ENCODE data around the gene CRISPLD2.
A peak's percentile ranks its signal among the peaks of the same experiment; 100 is the strongest.

Gene CRISPLD2

GRCh38 chr16:84911486-84912216 lies 91.9 kb downstream of the CRISPLD2 start:
- H3K27ac ChIP-seq = peak overlapping the region; percentile 95
- peak overlapping the region; percentile 45 to 50 for H3K4me3 ChIP-seq (ENCODE audit: low read depth in 1 of 2, low read length in 1 of 2)

GRCh38 chr16:84913315-84913714 lies 93.5 kb downstream of the CRISPLD2 start:
- H3K4me1 ChIP-seq (ENCODE audit: control insufficient read depth in 1 of 2, insufficient read depth in 1 of 2, low read depth in 1 of 2, low read length in 1 of 2) = peaks cover 68 to 69% of the 10 kb centered on the region in 2 experiments
- no peak for TF ChIP-seq CTCF (IDR thresholded peaks at IDR 0.05)
- H3K27ac ChIP-seq = peak overlapping the region; percentile 95
- H3K9me3 ChIP-seq = no peaks in the 10 kb centered on the region
- H3K36me3 ChIP-seq = no peaks in the 10 kb centered on the region
- peak overlapping the region in 1 of 2 experiments; percentile 50 for H3K4me3 ChIP-seq (ENCODE audit: low read depth in 1 of 2, low read length in 1 of 2)
- H3K27me3 ChIP-seq = no peaks in the 10 kb centered on the region

More at GRCh38 chr16:84911486-84912216, 91.9 kb downstream of the CRISPLD2 start:
- peaks cover 80 to 85% of the 10 kb centered on the region in 2 experiments for H3K4me1 ChIP-seq (ENCODE audit: control insufficient read depth in 1 of 2, insufficient read depth in 1 of 2, low read depth in 1 of 2, low read length in 1 of 2)
- H3K27me3 ChIP-seq = no peaks in the 10 kb centered on the region
- no peaks in the 10 kb centered on the region for H3K9me3 ChIP-seq
- peaks cover 9% of the 10 kb centered on the region for H3K36me3 ChIP-seq
- TF ChIP-seq CTCF (IDR thresholded peaks at IDR 0.05) = no peak

GRCh38 chr16:84914273-84914672 lies 94.5 kb downstream of the CRISPLD2 start:
- TF ChIP-seq CTCF (IDR thresholded peaks at IDR 0.05) = no peak
- H3K4me3 ChIP-seq (ENCODE audit: low read depth in 1 of 2, low read length in 1 of 2) = no peak overlapping the region
- H3K4me1 ChIP-seq (ENCODE audit: control insufficient read depth in 1 of 2, insufficient read depth in 1 of 2, low read depth in 1 of 2, low read length in 1 of 2) = peaks cover 58 to 59% of the 10 kb centered on the region in 2 experiments
- no peaks in the 10 kb centered on the region for H3K36me3 ChIP-seq
- H3K9me3 ChIP-seq = no peaks in the 10 kb centered on the region
- H3K27ac ChIP-seq = peak overlapping the region; percentile 19
- H3K27me3 ChIP-seq = no peaks in the 10 kb centered on the region

- Histone ChIP-seq H3K9me3 (no peaks in the 10 kb centered on the region), H3K4me3 (ENCODE audit: low read depth in 1 of 2, low read length in 1 of 2) (no peak overlapping the region), H3K27ac (peak overlapping the region; percentile 6), H3K27me3 (no peaks in the 10 kb centered on the region), H3K4me1 (ENCODE audit: control insufficient read depth in 1 of 2, insufficient read depth in 1 of 2, low read depth in 1 of 2, low read length in 1 of 2) (peaks cover 39 to 40% of the 10 kb centered on the region in 2 experiments), H3K36me3 (no peaks in the 10 kb centered on the region)
- TF ChIP-seq CTCF (IDR thresholded peaks at IDR 0.05) = no peak
These were observed 96.4 kb downstream of the CRISPLD2 start for GRCh38 chr16:84916178-84916577.

- H3K4me3 ChIP-seq (ENCODE audit: low read depth in 1 of 2, low read length in 1 of 2) = no peak overlapping the region
- no peaks in the 10 kb centered on the region for H3K9me3 ChIP-seq
- TF ChIP-seq CTCF (IDR thresholded peaks at IDR 0.05) = no peak
- peak overlapping the region; percentile 6 for H3K27ac ChIP-seq
- H3K4me1 ChIP-seq (ENCODE audit: control insufficient read depth in 1 of 2, insufficient read depth in 1 of 2, low read depth in 1 of 2, low read length in 1 of 2) = peaks cover 32 to 34% of the 10 kb centered on the region in 2 experiments
- no peaks in the 10 kb centered on the region for H3K27me3 ChIP-seq
- H3K36me3 ChIP-seq = no peaks in the 10 kb centered on the region
These were observed 97.1 kb downstream of the CRISPLD2 start for GRCh38 chr16:84916850-84917249.

Data from neutrophil (primary cell).